ENCODE measurements around the gene ITPKC. TPM values are rescaled to one million over a fixed set of nuclear protein-coding genes. Genes with fewer than 3 reads are reported as not detected.
"Not testable (repeated sequence)": the region's sequence is repeated elsewhere in the genome, so short reads cannot be mapped to it uniquely, and the experiment has no call there.

The ITPKC gene
- total RNA-seq, 1 donor from 2014 or later = 6.5 TPM

- Histone ChIP-seq H3K4me2 (no peak overlapping the region), H3F3A (ENCODE audit: low read depth) (peaks cover 52% of the 10 kb centered on the region), H3K9me3 (ENCODE audit: low read depth) (no peaks in the 10 kb centered on the region), H4K20me1 (ENCODE audit: low read depth) (peaks cover 62% of the 10 kb centered on the region), H3K4me1 (no peaks in the 10 kb centered on the region), H3K9ac (no peak overlapping the region), H3K36me3 (peaks cover 6% of the 10 kb centered on the region), H3K27me3 (no peaks in the 10 kb centered on the region), H2AFZ (replicated peaks) (no peak overlapping the region), H3K27ac (no peak overlapping the region), H3K4me3 (no peak overlapping the region), H3K79me2 (ENCODE audit: low read depth) (peaks cover 20% of the 10 kb centered on the region)
- Mint-ChIP-seq H3K4me3 (no peak overlapping the region), H3K27me3 (ENCODE audit: insufficient read depth, low read depth) (peaks cover 3% of the 10 kb centered on the region), H3K36me3 (peaks cover 47% of the 10 kb centered on the region), H3K9me3 (no peaks in the 10 kb centered on the region), H3K4me1 (no peaks in the 10 kb centered on the region), H3K27ac (no peak overlapping the region)
- no peak for TF ChIP-seq EZH2phosphoT487 (IDR thresholded peaks at IDR 0.05)
- TF ChIP-seq CTCF (IDR thresholded peaks at IDR 0.05) = no peak
- no peak for TF ChIP-seq EZH2 (IDR thresholded peaks at IDR 0.05)
- DNase-seq (ENCODE audit: low spot score) = no peak
Observed at GRCh38 chr19:40762754-40763470, 46.0 kb downstream of the ITPKC start.

- no peak overlapping the region for H3K9ac ChIP-seq
- Mint-ChIP-seq H3K4me1 (no peaks in the 10 kb centered on the region), H3K4me3 (no peak overlapping the region), H3K27ac (no peak overlapping the region), H3K9me3 (no peaks in the 10 kb centered on the region), H3K36me3 (peaks cover 43% of the 10 kb centered on the region), H3K27me3 (ENCODE audit: insufficient read depth, low read depth) (peaks cover 3% of the 10 kb centered on the region)
- H3K27me3 ChIP-seq = no peaks in the 10 kb centered on the region
- H3K9me3 ChIP-seq (ENCODE audit: low read depth) = no peaks in the 10 kb centered on the region
- TF ChIP-seq CTCF (IDR thresholded peaks at IDR 0.05) = no peak
- no peak for TF ChIP-seq EZH2 (IDR thresholded peaks at IDR 0.05)
- TF ChIP-seq EZH2phosphoT487 (IDR thresholded peaks at IDR 0.05) = no peak
- H3F3A ChIP-seq (ENCODE audit: low read depth) = peaks cover 47% of the 10 kb centered on the region
- peaks cover 57% of the 10 kb centered on the region for H4K20me1 ChIP-seq (ENCODE audit: low read depth)
- H3K4me1 ChIP-seq = no peaks in the 10 kb centered on the region
- H3K79me2 ChIP-seq (ENCODE audit: low read depth) = peaks cover 13% of the 10 kb centered on the region
- no peak overlapping the region for H2AFZ ChIP-seq (replicated peaks)
- DNase-seq (ENCODE audit: low spot score) = no peak
- no peak overlapping the region for H3K4me3 ChIP-seq
- no peak overlapping the region for H3K27ac ChIP-seq
- H3K36me3 ChIP-seq = peaks cover under 1% of the 10 kb centered on the region
- no peak overlapping the region for H3K4me2 ChIP-seq
Observed at GRCh38 chr19:40763526-40763925, 46.6 kb downstream of the ITPKC start.

- no peak overlapping the region for H3K27ac ChIP-seq
- TF ChIP-seq CTCF (IDR thresholded peaks at IDR 0.05) (no peak), EZH2phosphoT487 (IDR thresholded peaks at IDR 0.05) (no peak), EZH2 (IDR thresholded peaks at IDR 0.05) (no peak)
- Mint-ChIP-seq H3K9me3 (no peaks in the 10 kb centered on the region), H3K27me3 (ENCODE audit: insufficient read depth, low read depth) (peaks cover 3% of the 10 kb centered on the region), H3K4me1 (no peaks in the 10 kb centered on the region), H3K36me3 (peaks cover 43% of the 10 kb centered on the region), H3K27ac (no peak overlapping the region), H3K4me3 (no peak overlapping the region)
- no peaks in the 10 kb centered on the region for H3K4me1 ChIP-seq
- no peak overlapping the region for H2AFZ ChIP-seq (replicated peaks)
- H3K79me2 ChIP-seq (ENCODE audit: low read depth) = peaks cover 9% of the 10 kb centered on the region
- H3K4me2 ChIP-seq = no peak overlapping the region
- no peak for DNase-seq (ENCODE audit: low spot score)
- H3K4me3 ChIP-seq = no peak overlapping the region
- H3F3A ChIP-seq (ENCODE audit: low read depth) = peaks cover 47% of the 10 kb centered on the region
- H3K9me3 ChIP-seq (ENCODE audit: low read depth) = no peaks in the 10 kb centered on the region
- H3K27me3 ChIP-seq = no peaks in the 10 kb centered on the region
- no peaks in the 10 kb centered on the region for H3K36me3 ChIP-seq
- H3K9ac ChIP-seq = no peak overlapping the region
- H4K20me1 ChIP-seq (ENCODE audit: low read depth) = peaks cover 53% of the 10 kb centered on the region
Observed at GRCh38 chr19:40763963-40764362, 47.1 kb downstream of the ITPKC start.

- not testable (repeated sequence) for H3K9me3 ChIP-seq (ENCODE audit: low read depth); H3K4me1 ChIP-seq; H3K27ac ChIP-seq; DNase-seq (ENCODE audit: low spot score); H2AFZ ChIP-seq (replicated peaks); H3K4me3 ChIP-seq; H3K36me3 ChIP-seq; H3K79me2 ChIP-seq (ENCODE audit: low read depth); H3K4me2 ChIP-seq; H3K27ac Mint-ChIP-seq; H3K4me3 Mint-ChIP-seq; H3K4me1 Mint-ChIP-seq; H3K9me3 Mint-ChIP-seq; H3K27me3 ChIP-seq; H3K27me3 Mint-ChIP-seq (ENCODE audit: insufficient read depth, low read depth); H3K9ac ChIP-seq
- peaks cover 35% of the 10 kb centered on the region for H3F3A ChIP-seq (ENCODE audit: low read depth)
- H4K20me1 ChIP-seq (ENCODE audit: low read depth) = peaks cover 35% of the 10 kb centered on the region
- H3K36me3 Mint-ChIP-seq = peaks cover 42% of the 10 kb centered on the region
Observed at GRCh38 chr19:40766385-40766784, 49.5 kb downstream of the ITPKC start.

Measured in neural progenitor cell (in vitro differentiated cells).